K562 (cell line): Measurements from ENCODE around the gene SYNGR1. TPM values are rescaled to one million over a fixed set of nuclear protein-coding genes. Genes with fewer than 3 reads are reported as not detected.

ENCODE experiments used
- ARHGAP35 ChIP-seq: fragments of 450-650 bp; IDR thresholded peaks from 2 replicates; pipeline ENCODE4 v1.6.1; 2018; ENCODE audit not compliant: partially characterized antibody
- MBD1 ChIP-seq: fragments of 250-450 bp; sonication (Bioruptor Pico); IDR thresholded peaks from 2 replicates; pipeline ENCODE4 v1.8.0; 2022; ENCODE audit warnings: inconsistent platforms
- NBN ChIP-seq: fragments of 450-650 bp; IDR thresholded peaks from 2 replicates; pipeline ENCODE4 v1.6.1; 2016; ENCODE audit warnings: low read depth, mild to moderate bottlenecking
- NFIX ChIP-seq: fragments of 250-450 bp; sonication (Bioruptor Pico); IDR thresholded peaks from 2 replicates; pipeline ENCODE4 v1.4.0; 2020; ENCODE audit warnings: low read depth, mild to moderate bottlenecking, moderate library complexity
- NKRF ChIP-seq: fragments of 450-650 bp; IDR thresholded peaks from 2 replicates; pipeline ENCODE4 v1.6.1; 2016; ENCODE audit warnings: borderline replicate concordance
- SMAD3 ChIP-seq: fragments of 450-650 bp; formaldehyde crosslinking; conservative IDR thresholded peaks from 2 replicates; pipeline ENCODE4 v1.4.0; 2020; ENCODE audit warnings: mild to moderate bottlenecking
- SRF ChIP-seq, 2 experiments: fragments of 250-450, 450-650 bp in 1 of 2; sonication (Bioruptor Pico) in 1 of 2; sonication (generic) in 1 of 2; formaldehyde crosslinking; IDR thresholded peaks; 2 replicates each; pipeline versions ENCODE4 v1.5.0 to v1.5.1; 2020 to 2022; ENCODE audit warnings: mild to moderate bottlenecking in 1 of 2, missing genetic modification reagents in 1 of 2
- TOE1 ChIP-seq, 2 experiments: fragments of 450-650 bp in 1 of 2; sonication (generic) in 1 of 2; formaldehyde crosslinking in 1 of 2; IDR thresholded peaks; 2 replicates each; pipeline versions ENCODE4 v1.7.1 to v1.8.0; 2016 to 2022; ENCODE audit warnings: borderline replicate concordance in 2 of 2, mild to moderate bottlenecking in 2 of 2, antibody characterized with exemption in 1 of 2, inconsistent platforms in 1 of 2, low read depth in 1 of 2, missing genetic modification reagents in 1 of 2, moderate library complexity in 1 of 2
- ZBED1 ChIP-seq: IDR thresholded peaks from 2 replicates; pipeline ENCODE4 v1.6.1; 2014
- ZNF184 ChIP-seq: sonication (generic); formaldehyde crosslinking; IDR thresholded peaks from 2 replicates; pipeline ENCODE4 v1.5.0; 2020; ENCODE audit warnings: missing genetic modification reagents
- polyA plus RNA-seq, 8 experiments: library from polyadenylated mRNA; depleted of rRNA in 4 of 8; stranded (reverse) in 5 of 8; unstranded in 3 of 8; fragments of >200 nt; fragmentation: Nextera tagmentation in 2 of 8; fragmentation: Illumina TruSeq in 1 of 8; extraction: Ambion mirVana in 2 of 8; extraction: Trizol in 1 of 8; gene quantifications; 2 replicates each; pipeline versions ENCODE4 v1.2.1 to v1.2.3, GENCODE V29; 2011 to 2014; ENCODE audit warnings: inconsistent platforms in 1 of 8, missing spikeins in 1 of 8
- total RNA-seq, 7 experiments: library from RNA; depleted of rRNA in 6 of 7; stranded (reverse); fragments of >200 nt in 6 of 7; fragmentation: Illumina TruSeq in 2 of 7; extraction: Trizol in 2 of 7; gene quantifications; 2 replicates each; pipeline versions ENCODE4 v1.2.1 to v1.2.3, GENCODE V29; 2011 to 2021; ENCODE audit warnings: low replicate concordance in 1 of 7

SYNGR1 gene
- total and polyA plus RNA-seq, 9 of the 15 experiments (the other 6 are each of a cell fraction or from before 2014, with no cell fraction given) = 1.8 to 15.9 (median 5.5) TPM

GRCh38 chr22:39319284-39320022, 30.3 kb upstream of the SYNGR1 start, which contains the start of gene RPL3 (continued):
- no peak for TF ChIP-seq SRF (CRISPR knock-in tag; IDR thresholded peaks at IDR 0.05)
- no peak; the same call in 1 of the 2 replicates for TF ChIP-seq SMAD3
- TF ChIP-seq NFIX = no peak
- TF ChIP-seq TOE1 (IDR thresholded peaks at IDR 0.05; ENCODE audit: borderline replicate concordance) = no peak; the same call in 1 of the 2 replicates
- TF ChIP-seq TOE1 (CRISPR knock-in tag; IDR thresholded peaks at IDR 0.05; ENCODE audit: borderline replicate concordance, low read depth) = 0 out of 2 replicates have a peak, but pooled peaks have one; percentile 46
- TF ChIP-seq ARHGAP35 = no peak
- no peak for TF ChIP-seq MBD1
- TF ChIP-seq ZNF184 = no peak
- TF ChIP-seq NBN = 0 out of 2 replicates have a peak, but pooled peaks have one; percentile 50
- TF ChIP-seq ZBED1 = 0 out of 2 replicates have a peak, but pooled peaks have one; percentile 5
- no peak for TF ChIP-seq NKRF
